HepG2 (cell line): ENCODE results near the gene STRN3. TPM values are rescaled to one million over a fixed set of nuclear protein-coding genes. Genes with fewer than 3 reads are reported as not detected.

Source experiments
- FOXA3 ChIP-seq: IDR thresholded peaks from 2 replicates; pipeline ENCODE4 v1.6.1; 2016; ENCODE audit warnings: missing genetic modification reagents, missing compliant biosample characterization
- HDAC2 ChIP-seq: sonication (generic); formaldehyde crosslinking; IDR thresholded peaks from 2 replicates; pipeline ENCODE4 v1.4.0; 2020; ENCODE audit warnings: missing genetic modification reagents
- KMT2A ChIP-seq: sonication (generic); formaldehyde crosslinking; IDR thresholded peaks from 2 replicates; pipeline ENCODE4 v1.4.0; 2020; ENCODE audit warnings: missing genetic modification reagents
- MIXL1 ChIP-seq: IDR thresholded peaks from 2 replicates; pipeline ENCODE4 v1.6.1; 2016
- POGZ ChIP-seq: sonication (generic); formaldehyde crosslinking; IDR thresholded peaks from 2 replicates; pipeline ENCODE4 v1.4.0; 2020; ENCODE audit warnings: mild to moderate bottlenecking, missing genetic modification reagents
- POLR2A ChIP-seq, 2 experiments: IDR thresholded peaks; 2 replicates each; pipeline ENCODE4 v1.6.1; 2011; ENCODE audit warnings: low read depth in 2 of 2, low read length in 2 of 2, mild to moderate bottlenecking in 1 of 2, moderate library complexity in 1 of 2; ENCODE audit not compliant: insufficient read depth in 1 of 2
- POLR2AphosphoS5 ChIP-seq: IDR thresholded peaks from 2 replicates; pipeline ENCODE4 v1.6.1; 2012; ENCODE audit warnings: low read depth, low read length
- POLR2G ChIP-seq: fragments of 200-400 bp; formaldehyde crosslinking; IDR thresholded peaks from 2 replicates; pipeline ENCODE4 v1.6.1; 2018; ENCODE audit warnings: mild to moderate bottlenecking, low read depth, low read length, moderate library complexity
- RCOR2 ChIP-seq: IDR thresholded peaks from 2 replicates; pipeline ENCODE4 v1.6.1; 2016; ENCODE audit warnings: missing biosample characterization, missing genetic modification reagents
- SALL1 ChIP-seq: sonication (generic); formaldehyde crosslinking; IDR thresholded peaks from 2 replicates; pipeline ENCODE4 v1.8.0; 2022; ENCODE audit warnings: mild to moderate bottlenecking, missing genetic modification reagents
- SMAD9 ChIP-seq: sonication (generic); formaldehyde crosslinking; IDR thresholded peaks from 2 replicates; pipeline ENCODE4 v1.5.1; 2020; ENCODE audit warnings: mild to moderate bottlenecking, missing genetic modification reagents
- ZBTB3 ChIP-seq: sonication (generic); formaldehyde crosslinking; IDR thresholded peaks from 2 replicates; pipeline ENCODE4 v1.4.0; 2020; ENCODE audit warnings: low read depth, mild to moderate bottlenecking, moderate library complexity, missing genetic modification reagents, borderline replicate concordance
- ZBTB43 ChIP-seq: sonication (generic); formaldehyde crosslinking; conservative IDR thresholded peaks from 2 replicates; pipeline ENCODE4 v1.4.0; 2020; ENCODE audit warnings: missing genetic modification reagents
- ZNF326 ChIP-seq: sonication (generic); formaldehyde crosslinking; IDR thresholded peaks from 2 replicates; pipeline ENCODE4 v1.4.0; 2020; ENCODE audit warnings: missing genetic modification reagents, borderline replicate concordance
- ZNF383 ChIP-seq: sonication (generic); formaldehyde crosslinking; IDR thresholded peaks from 2 replicates; pipeline ENCODE4 v1.4.0; 2020; ENCODE audit warnings: missing genetic modification reagents, mild to moderate bottlenecking, borderline replicate concordance
- ZNF570 ChIP-seq: sonication (generic); formaldehyde crosslinking; IDR thresholded peaks from 2 replicates; pipeline ENCODE4 v1.4.0; 2020; ENCODE audit warnings: mild to moderate bottlenecking, missing genetic modification reagents, borderline replicate concordance
- ZNF619 ChIP-seq: sonication (generic); formaldehyde crosslinking; IDR thresholded peaks from 2 replicates; pipeline ENCODE4 v1.4.0; 2020; ENCODE audit warnings: mild to moderate bottlenecking, missing genetic modification reagents
- ZNF772 ChIP-seq: sonication (generic); formaldehyde crosslinking; IDR thresholded peaks from 2 replicates; pipeline ENCODE4 v1.5.0; 2020; ENCODE audit warnings: mild to moderate bottlenecking, missing genetic modification reagents
- ZNF883 ChIP-seq: sonication (generic); formaldehyde crosslinking; IDR thresholded peaks from 2 replicates; pipeline ENCODE4 v1.5.1; 2020; ENCODE audit warnings: mild to moderate bottlenecking, missing genetic modification reagents; ENCODE audit errors: not compliant biosample characterization
- polyA plus RNA-seq, 8 experiments: library from polyadenylated mRNA; depleted of rRNA in 3 of 8; stranded (reverse) in 7 of 8; unstranded in 1 of 8; fragments of >200 nt; fragmentation: Illumina TruSeq in 4 of 8; extraction: Trizol in 4 of 8; gene quantifications; 2 replicates each; pipeline versions ENCODE4 v1.2.1 to v1.2.3, GENCODE V29; 2011 to 2016; ENCODE audit warnings: low read depth in 4 of 8, missing spikeins in 1 of 8, mixed read lengths in 1 of 8; ENCODE audit not compliant: insufficient read depth in 1 of 8
- total RNA-seq, 5 experiments: library from RNA; depleted of rRNA; stranded (reverse); fragments of >200 nt; fragmentation: Illumina TruSeq; extraction: Trizol; gene quantifications; 2 replicates each; pipeline ENCODE4 v1.2.3, GENCODE V29; 2016; ENCODE audit warnings: low read depth in 1 of 5
- TF ChIP-seq, protein P1 (sequence below): sonication (generic); formaldehyde crosslinking; IDR thresholded peaks from 2 replicates; pipeline ENCODE4 v1.4.0; 2020; ENCODE audit warnings: missing genetic modification reagents, mild to moderate bottlenecking, borderline replicate concordance
- TF ChIP-seq, protein P2 (sequence below): sonication (generic); formaldehyde crosslinking; IDR thresholded peaks from 2 replicates; pipeline ENCODE4 v1.4.0; 2020; ENCODE audit warnings: missing genetic modification reagents
- TF ChIP-seq, protein P3 (sequence below): sonication (generic); formaldehyde crosslinking; IDR thresholded peaks from 2 replicates; pipeline ENCODE4 v1.5.1; 2020; ENCODE audit warnings: missing genetic modification reagents, mild to moderate bottlenecking, borderline replicate concordance

Gene STRN3
- total and polyA plus RNA-seq, 2 of the 13 experiments (the other 11 are each of a cell fraction or from before 2014, with no cell fraction given) = 49.4 to 123 TPM

GRCh38 chr14:30957813-30958370, 68.3 kb downstream of the STRN3 start (continued):
- TF ChIP-seq ZNF772 = no peak
- TF ChIP-seq ZNF883 = no peak
- no peak for TF ChIP-seq ZNF619
- peak; percentile 41; the same call in 1 of the 2 replicates for TF ChIP-seq MIXL1 (CRISPR knock-in tag)
- no peak for TF ChIP-seq POLR2G
- TF ChIP-seq SALL1 (CRISPR knock-in tag) = peak; percentile 49; the same call in 1 of the 2 replicates
- TF ChIP-seq ZNF383 = 0 out of 2 replicates have a peak, but pooled peaks have one; percentile 8
- peak; percentile 53; the same call in 1 of the 2 replicates for TF ChIP-seq FOXA3
- TF ChIP-seq ZNF570 (CRISPR knock-in tag) = no peak
- TF ChIP-seq ZNF326 (CRISPR knock-in tag) = 0 out of 2 replicates have a peak, but pooled peaks have one; percentile 48
- 0 out of 2 replicates have a peak, but pooled peaks have one; percentile 27 for TF ChIP-seq POLR2AphosphoS5
- TF ChIP-seq HDAC2 (CRISPR knock-in tag) = peak; percentile 20; the same call in 1 of the 2 replicates
- TF ChIP-seq, protein P1, sequence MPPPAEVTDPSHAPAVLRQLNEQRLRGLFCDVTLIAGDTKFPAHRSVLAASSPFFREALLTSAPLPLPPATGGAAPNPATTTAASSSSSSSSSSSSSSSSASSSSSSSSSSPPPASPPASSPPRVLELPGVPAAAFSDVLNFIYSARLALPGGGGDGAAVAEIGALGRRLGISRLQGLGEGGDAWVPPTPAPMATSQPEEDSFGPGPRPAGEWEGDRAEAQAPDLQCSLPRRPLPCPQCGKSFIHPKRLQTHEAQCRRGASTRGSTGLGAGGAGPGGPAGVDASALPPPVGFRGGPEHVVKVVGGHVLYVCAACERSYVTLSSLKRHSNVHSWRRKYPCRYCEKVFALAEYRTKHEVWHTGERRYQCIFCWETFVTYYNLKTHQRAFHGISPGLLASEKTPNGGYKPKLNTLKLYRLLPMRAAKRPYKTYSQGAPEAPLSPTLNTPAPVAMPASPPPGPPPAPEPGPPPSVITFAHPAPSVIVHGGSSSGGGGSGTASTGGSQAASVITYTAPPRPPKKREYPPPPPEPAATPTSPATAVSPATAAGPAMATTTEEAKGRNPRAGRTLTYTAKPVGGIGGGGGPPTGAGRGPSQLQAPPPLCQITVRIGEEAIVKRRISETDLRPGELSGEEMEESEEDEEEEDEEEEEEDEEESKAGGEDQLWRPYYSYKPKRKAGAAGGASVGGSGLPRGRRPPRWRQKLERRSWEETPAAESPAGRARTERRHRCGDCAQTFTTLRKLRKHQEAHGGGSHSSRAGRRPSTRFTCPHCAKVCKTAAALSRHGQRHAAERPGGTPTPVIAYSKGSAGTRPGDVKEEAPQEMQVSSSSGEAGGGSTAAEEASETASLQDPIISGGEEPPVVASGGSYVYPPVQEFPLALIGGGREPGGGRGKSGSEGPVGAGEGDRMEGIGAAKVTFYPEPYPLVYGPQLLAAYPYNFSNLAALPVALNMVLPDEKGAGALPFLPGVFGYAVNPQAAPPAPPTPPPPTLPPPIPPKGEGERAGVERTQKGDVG (CRISPR knock-in tag) = no peak
- TF ChIP-seq, protein P2, sequence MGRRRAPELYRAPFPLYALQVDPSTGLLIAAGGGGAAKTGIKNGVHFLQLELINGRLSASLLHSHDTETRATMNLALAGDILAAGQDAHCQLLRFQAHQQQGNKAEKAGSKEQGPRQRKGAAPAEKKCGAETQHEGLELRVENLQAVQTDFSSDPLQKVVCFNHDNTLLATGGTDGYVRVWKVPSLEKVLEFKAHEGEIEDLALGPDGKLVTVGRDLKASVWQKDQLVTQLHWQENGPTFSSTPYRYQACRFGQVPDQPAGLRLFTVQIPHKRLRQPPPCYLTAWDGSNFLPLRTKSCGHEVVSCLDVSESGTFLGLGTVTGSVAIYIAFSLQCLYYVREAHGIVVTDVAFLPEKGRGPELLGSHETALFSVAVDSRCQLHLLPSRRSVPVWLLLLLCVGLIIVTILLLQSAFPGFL (CRISPR knock-in tag) = no peak
- no peak for TF ChIP-seq ZBTB43 (CRISPR knock-in tag)
- no peak for TF ChIP-seq ZBTB3 (CRISPR knock-in tag)
- TF ChIP-seq POLR2A (IDR thresholded peaks at IDR 0.05; ENCODE audit: insufficient read depth in 1 of 2, low read depth in 2 of 2, low read length in 2 of 2) = no peak
- no peak for TF ChIP-seq SMAD9 (CRISPR knock-in tag)
- TF ChIP-seq, protein P3, sequence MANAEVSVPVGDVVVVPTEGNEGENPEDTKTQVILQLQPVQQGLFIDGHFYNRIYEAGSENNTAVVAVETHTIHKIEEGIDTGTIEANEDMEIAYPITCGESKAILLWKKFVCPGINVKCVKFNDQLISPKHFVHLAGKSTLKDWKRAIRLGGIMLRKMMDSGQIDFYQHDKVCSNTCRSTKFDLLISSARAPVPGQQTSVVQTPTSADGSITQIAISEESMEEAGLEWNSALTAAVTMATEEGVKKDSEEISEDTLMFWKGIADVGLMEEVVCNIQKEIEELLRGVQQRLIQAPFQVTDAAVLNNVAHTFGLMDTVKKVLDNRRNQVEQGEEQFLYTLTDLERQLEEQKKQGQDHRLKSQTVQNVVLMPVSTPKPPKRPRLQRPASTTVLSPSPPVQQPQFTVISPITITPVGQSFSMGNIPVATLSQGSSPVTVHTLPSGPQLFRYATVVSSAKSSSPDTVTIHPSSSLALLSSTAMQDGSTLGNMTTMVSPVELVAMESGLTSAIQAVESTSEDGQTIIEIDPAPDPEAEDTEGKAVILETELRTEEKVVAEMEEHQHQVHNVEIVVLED (CRISPR knock-in tag) = no peak
- 0 out of 2 replicates have a peak, but pooled peaks have one; percentile 17 for TF ChIP-seq POGZ (CRISPR knock-in tag)
- TF ChIP-seq RCOR2 (CRISPR knock-in tag) = no peak
- TF ChIP-seq KMT2A (CRISPR knock-in tag) = peak; percentile 57; the same call in 1 of the 2 replicates
